ENCODE measurements around the gene DNAH14. TPM values are rescaled to one million over a fixed set of nuclear protein-coding genes. Genes with fewer than 3 reads are reported as not detected.

Gene DNAH14
- total and polyA plus RNA-seq, 2 experiments from 2014 or later, result 55.3 to 80.2 TPM

DNA sequence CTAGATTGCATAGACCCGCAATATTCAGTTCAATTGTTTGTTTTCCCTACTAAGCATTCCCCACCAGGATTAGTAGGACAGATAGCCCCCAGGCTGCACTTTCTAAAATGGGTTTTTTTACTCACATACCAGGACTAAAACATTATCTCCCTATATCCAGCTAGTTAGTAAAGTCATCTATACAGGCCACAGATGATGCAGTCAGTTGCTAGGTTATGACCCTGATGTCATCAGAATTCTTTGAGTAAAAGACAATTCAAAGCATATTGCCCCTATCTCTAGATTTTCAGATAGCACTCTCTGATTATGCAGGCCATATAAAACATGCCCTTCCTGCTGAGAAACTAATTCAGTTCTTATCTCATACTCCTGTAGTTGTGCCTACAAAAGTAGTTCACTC is 294.8 kb downstream of the DNAH14 start (continued):
- no peak for TF ChIP-seq JUNB (IDR thresholded peaks at IDR 0.05; ENCODE audit: unreplicated experiment)
- TF ChIP-seq, protein P1, sequence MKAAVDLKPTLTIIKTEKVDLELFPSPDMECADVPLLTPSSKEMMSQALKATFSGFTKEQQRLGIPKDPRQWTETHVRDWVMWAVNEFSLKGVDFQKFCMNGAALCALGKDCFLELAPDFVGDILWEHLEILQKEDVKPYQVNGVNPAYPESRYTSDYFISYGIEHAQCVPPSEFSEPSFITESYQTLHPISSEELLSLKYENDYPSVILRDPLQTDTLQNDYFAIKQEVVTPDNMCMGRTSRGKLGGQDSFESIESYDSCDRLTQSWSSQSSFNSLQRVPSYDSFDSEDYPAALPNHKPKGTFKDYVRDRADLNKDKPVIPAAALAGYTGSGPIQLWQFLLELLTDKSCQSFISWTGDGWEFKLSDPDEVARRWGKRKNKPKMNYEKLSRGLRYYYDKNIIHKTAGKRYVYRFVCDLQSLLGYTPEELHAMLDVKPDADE (IDR thresholded peaks at IDR 0.05), result no peak

DNA sequence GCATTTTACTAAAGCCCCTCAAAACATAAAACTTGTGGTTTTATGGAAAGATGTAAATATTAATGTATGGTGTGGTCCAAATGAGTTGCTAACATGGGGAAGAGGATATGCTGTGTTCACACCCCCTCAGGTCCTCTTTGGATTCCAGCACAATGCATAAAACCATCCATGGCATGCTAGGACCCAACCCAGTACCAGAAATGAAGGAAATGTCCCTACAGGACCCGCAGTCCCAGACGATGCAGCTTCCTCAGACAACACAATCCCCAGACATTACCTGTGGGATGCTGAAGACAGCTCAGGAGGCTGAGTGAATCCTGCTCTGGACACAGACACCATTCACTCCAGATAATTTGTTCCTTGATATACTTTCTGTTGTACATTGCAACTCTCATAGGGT is 296.2 kb downstream of the DNAH14 start:
- Mint-ChIP-seq H3K36me3 (ENCODE audit: low read depth) (no peaks in the 10 kb centered on the region), H3K4me3 (no peak overlapping the region), H3K27ac (no peak overlapping the region), H3K9me3 (peaks cover 4% of the 10 kb centered on the region; the same call in 2 of the 3 replicates), H3K27me3 (ENCODE audit: insufficient read depth, low read depth, poor library complexity) (no peaks in the 10 kb centered on the region), H3K4me1 (peaks cover 2% of the 10 kb centered on the region; the same call in 1 of the 3 replicates)
- Histone ChIP-seq H3K79me2 (replicated peaks; ENCODE audit: insufficient read depth) (no peaks in the 10 kb centered on the region), H3K27ac (ENCODE audit: low read depth) (no peak overlapping the region), H3F3A (replicated peaks; ENCODE audit: low read depth) (no peaks in the 10 kb centered on the region), H2AFZ (no peak overlapping the region), H3K4me3 (no peak overlapping the region), H3K4me1 (ENCODE audit: insufficient read depth) (no peaks in the 10 kb centered on the region), H3K9me2 (ENCODE audit: insufficient read depth) (peaks cover 6% of the 10 kb centered on the region; the same call in 1 of the 2 replicates), H3K27me3 (ENCODE audit: insufficient read depth) (no peaks in the 10 kb centered on the region), H3K36me3 (ENCODE audit: insufficient read depth) (no peaks in the 10 kb centered on the region), H3K4me2 (no peak overlapping the region), H4K20me1 (replicated peaks; ENCODE audit: insufficient read depth) (no peaks in the 10 kb centered on the region)
- ATAC-seq (no peak), DNase-seq (ENCODE audit: low spot score) (no peak)
- TF ChIP-seq ZNF331 (CRISPR knock-in tag; IDR thresholded peaks at IDR 0.05; ENCODE audit: low read depth) (no peak), JUNB (IDR thresholded peaks at IDR 0.05; ENCODE audit: unreplicated experiment) (no peak), CREB1 (CRISPR knock-in tag; IDR thresholded peaks at IDR 0.05; ENCODE audit: low read depth) (no peak), STAT1 (IDR thresholded peaks at IDR 0.05; ENCODE audit: unreplicated experiment) (no peak), POLR2AphosphoS5 (IDR thresholded peaks at IDR 0.05; ENCODE audit: low read depth) (no peak)
- TF ChIP-seq, protein P2, sequence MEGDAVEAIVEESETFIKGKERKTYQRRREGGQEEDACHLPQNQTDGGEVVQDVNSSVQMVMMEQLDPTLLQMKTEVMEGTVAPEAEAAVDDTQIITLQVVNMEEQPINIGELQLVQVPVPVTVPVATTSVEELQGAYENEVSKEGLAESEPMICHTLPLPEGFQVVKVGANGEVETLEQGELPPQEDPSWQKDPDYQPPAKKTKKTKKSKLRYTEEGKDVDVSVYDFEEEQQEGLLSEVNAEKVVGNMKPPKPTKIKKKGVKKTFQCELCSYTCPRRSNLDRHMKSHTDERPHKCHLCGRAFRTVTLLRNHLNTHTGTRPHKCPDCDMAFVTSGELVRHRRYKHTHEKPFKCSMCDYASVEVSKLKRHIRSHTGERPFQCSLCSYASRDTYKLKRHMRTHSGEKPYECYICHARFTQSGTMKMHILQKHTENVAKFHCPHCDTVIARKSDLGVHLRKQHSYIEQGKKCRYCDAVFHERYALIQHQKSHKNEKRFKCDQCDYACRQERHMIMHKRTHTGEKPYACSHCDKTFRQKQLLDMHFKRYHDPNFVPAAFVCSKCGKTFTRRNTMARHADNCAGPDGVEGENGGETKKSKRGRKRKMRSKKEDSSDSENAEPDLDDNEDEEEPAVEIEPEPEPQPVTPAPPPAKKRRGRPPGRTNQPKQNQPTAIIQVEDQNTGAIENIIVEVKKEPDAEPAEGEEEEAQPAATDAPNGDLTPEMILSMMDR (conservative IDR thresholded peaks at IDR 0.05; ENCODE audit: low read depth in 2 of 2), result no peak
- TF ChIP-seq, protein P3, sequence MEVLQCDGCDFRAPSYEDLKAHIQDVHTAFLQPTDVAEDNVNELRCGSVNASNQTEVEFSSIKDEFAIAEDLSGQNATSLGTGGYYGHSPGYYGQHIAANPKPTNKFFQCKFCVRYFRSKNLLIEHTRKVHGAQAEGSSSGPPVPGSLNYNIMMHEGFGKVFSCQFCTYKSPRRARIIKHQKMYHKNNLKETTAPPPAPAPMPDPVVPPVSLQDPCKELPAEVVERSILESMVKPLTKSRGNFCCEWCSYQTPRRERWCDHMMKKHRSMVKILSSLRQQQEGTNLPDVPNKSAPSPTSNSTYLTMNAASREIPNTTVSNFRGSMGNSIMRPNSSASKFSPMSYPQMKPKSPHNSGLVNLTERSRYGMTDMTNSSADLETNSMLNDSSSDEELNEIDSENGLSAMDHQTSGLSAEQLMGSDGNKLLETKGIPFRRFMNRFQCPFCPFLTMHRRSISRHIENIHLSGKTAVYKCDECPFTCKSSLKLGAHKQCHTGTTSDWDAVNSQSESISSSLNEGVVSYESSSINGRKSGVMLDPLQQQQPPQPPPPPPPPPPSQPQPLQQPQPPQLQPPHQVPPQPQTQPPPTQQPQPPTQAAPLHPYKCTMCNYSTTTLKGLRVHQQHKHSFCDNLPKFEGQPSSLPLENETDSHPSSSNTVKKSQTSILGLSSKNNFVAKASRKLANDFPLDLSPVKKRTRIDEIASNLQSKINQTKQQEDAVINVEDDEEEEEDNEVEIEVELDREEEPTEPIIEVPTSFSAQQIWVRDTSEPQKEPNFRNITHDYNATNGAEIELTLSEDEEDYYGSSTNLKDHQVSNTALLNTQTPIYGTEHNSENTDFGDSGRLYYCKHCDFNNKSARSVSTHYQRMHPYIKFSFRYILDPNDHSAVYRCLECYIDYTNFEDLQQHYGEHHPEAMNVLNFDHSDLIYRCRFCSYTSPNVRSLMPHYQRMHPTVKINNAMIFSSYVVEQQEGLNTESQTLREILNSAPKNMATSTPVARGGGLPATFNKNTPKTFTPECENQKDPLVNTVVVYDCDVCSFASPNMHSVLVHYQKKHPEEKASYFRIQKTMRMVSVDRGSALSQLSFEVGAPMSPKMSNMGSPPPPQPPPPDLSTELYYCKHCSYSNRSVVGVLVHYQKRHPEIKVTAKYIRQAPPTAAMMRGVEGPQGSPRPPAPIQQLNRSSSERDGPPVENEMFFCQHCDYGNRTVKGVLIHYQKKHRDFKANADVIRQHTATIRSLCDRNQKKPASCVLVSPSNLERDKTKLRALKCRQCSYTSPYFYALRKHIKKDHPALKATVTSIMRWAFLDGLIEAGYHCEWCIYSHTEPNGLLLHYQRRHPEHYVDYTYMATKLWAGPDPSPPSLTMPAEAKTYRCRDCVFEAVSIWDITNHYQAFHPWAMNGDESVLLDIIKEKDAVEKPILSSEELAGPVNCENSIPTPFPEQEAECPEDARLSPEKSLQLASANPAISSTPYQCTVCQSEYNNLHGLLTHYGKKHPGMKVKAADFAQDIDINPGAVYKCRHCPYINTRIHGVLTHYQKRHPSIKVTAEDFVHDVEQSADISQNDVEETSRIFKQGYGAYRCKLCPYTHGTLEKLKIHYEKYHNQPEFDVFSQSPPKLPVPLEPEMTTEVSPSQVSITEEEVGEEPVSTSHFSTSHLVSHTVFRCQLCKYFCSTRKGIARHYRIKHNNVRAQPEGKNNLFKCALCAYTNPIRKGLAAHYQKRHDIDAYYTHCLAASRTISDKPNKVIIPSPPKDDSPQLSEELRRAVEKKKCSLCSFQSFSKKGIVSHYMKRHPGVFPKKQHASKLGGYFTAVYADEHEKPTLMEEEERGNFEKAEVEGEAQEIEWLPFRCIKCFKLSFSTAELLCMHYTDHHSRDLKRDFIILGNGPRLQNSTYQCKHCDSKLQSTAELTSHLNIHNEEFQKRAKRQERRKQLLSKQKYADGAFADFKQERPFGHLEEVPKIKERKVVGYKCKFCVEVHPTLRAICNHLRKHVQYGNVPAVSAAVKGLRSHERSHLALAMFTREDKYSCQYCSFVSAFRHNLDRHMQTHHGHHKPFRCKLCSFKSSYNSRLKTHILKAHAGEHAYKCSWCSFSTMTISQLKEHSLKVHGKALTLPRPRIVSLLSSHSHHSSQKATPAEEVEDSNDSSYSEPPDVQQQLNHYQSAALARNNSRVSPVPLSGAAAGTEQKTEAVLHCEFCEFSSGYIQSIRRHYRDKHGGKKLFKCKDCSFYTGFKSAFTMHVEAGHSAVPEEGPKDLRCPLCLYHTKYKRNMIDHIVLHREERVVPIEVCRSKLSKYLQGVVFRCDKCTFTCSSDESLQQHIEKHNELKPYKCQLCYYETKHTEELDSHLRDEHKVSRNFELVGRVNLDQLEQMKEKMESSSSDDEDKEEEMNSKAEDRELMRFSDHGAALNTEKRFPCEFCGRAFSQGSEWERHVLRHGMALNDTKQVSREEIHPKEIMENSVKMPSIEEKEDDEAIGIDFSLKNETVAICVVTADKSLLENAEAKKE (CRISPR knock-in tag; IDR thresholded peaks at IDR 0.05), result no peak

Data from GM23338 (cell line).